Keratinocyte (primary cell): Measurements from ENCODE around the gene GPR34. TPM values are rescaled to one million over a fixed set of nuclear protein-coding genes. Genes with fewer than 3 reads are reported as not detected.

ENCODE experiments used
- DNase-seq: peaks from one replicate; pipeline ENCODE4 v3.0.0-alpha.2; 2011; ENCODE audit warnings: low read depth, missing footprints, low spot score
- FAIRE-seq: peaks from 2 replicates; lab custom pipeline; 2011; peaks lifted over from hg19 to GRCh38; lab: Jason Lieb, UNC
- H2AFZ ChIP-seq: 2 replicates; pipeline ENCODE4 v1.6.0; 2012; ENCODE audit warnings: low read length, control low read depth, inconsistent platforms; ENCODE audit not compliant: control insufficient read depth
- H3K27ac ChIP-seq: 2 replicates; pipeline ENCODE4 v1.5.1; 2011; ENCODE audit warnings: low read length; ENCODE audit not compliant: control insufficient read depth, insufficient read depth
- H3K27me3 ChIP-seq: 3 replicates; pipeline ENCODE4 v1.6.0; 2011; ENCODE audit warnings: low read length; ENCODE audit not compliant: control insufficient read depth, insufficient read depth; ENCODE audit errors: extremely low read depth
- H3K36me3 ChIP-seq, 2 experiments: 2 replicates in 1 of 2; 3 replicates in 1 of 2; pipeline ENCODE4 v1.5.1; 2011; ENCODE audit warnings: low read length in 2 of 2, mild to moderate bottlenecking in 1 of 2; ENCODE audit not compliant: control insufficient read depth in 2 of 2, insufficient read depth in 2 of 2; ENCODE audit errors: extremely low read depth in 1 of 2
- H3K4me1 ChIP-seq: 3 replicates; pipeline ENCODE4 v1.5.1; 2011; ENCODE audit warnings: low read length; ENCODE audit not compliant: control insufficient read depth, insufficient read depth; ENCODE audit errors: extremely low read depth
- H3K4me2 ChIP-seq: 3 replicates; pipeline ENCODE4 v1.6.0; 2011; ENCODE audit warnings: low read depth, low read length; ENCODE audit not compliant: control insufficient read depth, insufficient read depth; ENCODE audit errors: extremely low read depth
- H3K4me3 ChIP-seq, 3 experiments: fragments of 200-600 bp in 1 of 3; sonication (generic) in 1 of 3; 2 replicates in 2 of 3; 3 replicates in 1 of 3; pipeline ENCODE4 v1.5.1; 2011 to 2016; ENCODE audit warnings: low read length in 3 of 3, mild to moderate bottlenecking in 3 of 3, control low read depth in 2 of 3, inconsistent platforms in 1 of 3, low read depth in 1 of 3, mixed read lengths in 1 of 3, mixed run types in 1 of 3, moderate library complexity in 1 of 3; ENCODE audit not compliant: control insufficient read depth in 2 of 3, insufficient read depth in 2 of 3; ENCODE audit errors: extremely low read depth in 1 of 3
- H3K79me2 ChIP-seq: 2 replicates; pipeline ENCODE4 v1.6.0; 2012; ENCODE audit warnings: low read length; ENCODE audit not compliant: control insufficient read depth, insufficient read depth
- H3K9ac ChIP-seq: 3 replicates; pipeline ENCODE4 v1.6.0; 2011; ENCODE audit warnings: low read length; ENCODE audit not compliant: control insufficient read depth, insufficient read depth; ENCODE audit errors: extremely low read depth
- H3K9me1 ChIP-seq: 3 replicates; pipeline ENCODE4 v1.6.0; 2011; ENCODE audit warnings: low read length; ENCODE audit not compliant: control insufficient read depth, insufficient read depth; ENCODE audit errors: extremely low read depth
- H3K9me3 ChIP-seq: 2 replicates; pipeline ENCODE4 v1.5.1; 2012; ENCODE audit warnings: low read depth, low read length; ENCODE audit not compliant: control insufficient read depth
- H4K20me1 ChIP-seq: 3 replicates; pipeline ENCODE4 v1.6.0; 2011; ENCODE audit warnings: low read length; ENCODE audit not compliant: control insufficient read depth, insufficient read depth; ENCODE audit errors: extremely low read depth
- CTCF ChIP-seq, 3 experiments: IDR thresholded peaks in 1 of 3; conservative IDR thresholded peaks in 1 of 3; optimal IDR thresholded peaks in 1 of 3; 2 replicates in 2 of 3; 3 replicates in 1 of 3; pipeline versions ENCODE3 to v1.5.1; 2011; ENCODE audit warnings: low read length in 3 of 3, mild to moderate bottlenecking in 3 of 3, moderate library complexity in 2 of 3, control low read depth in 1 of 3, inconsistent platforms in 1 of 3; ENCODE audit not compliant: insufficient read depth in 2 of 3; ENCODE audit errors: extremely low read depth in 1 of 3
- EZH2 ChIP-seq: IDR thresholded peaks from one replicate; pipeline ENCODE4 v1.6.1; 2012; ENCODE audit warnings: inconsistent platforms, mild to moderate bottlenecking, low read length, moderate library complexity
- dilution Hi-C: fragments of 300-500 bp; cut with MboI; formaldehyde crosslinking; loops from one replicate; pipeline ENCODE4 v1.7.0; 2020; ENCODE audit warnings: low sequenced_read_pairs; ENCODE audit not compliant: extremely low pct_ligation_motif_present
- polyA plus RNA-seq, 5 experiments: library from polyadenylated mRNA; depleted of rRNA in 3 of 5; stranded (reverse) in 3 of 5; stranded (forward) in 1 of 5; unstranded in 1 of 5; fragments of >200 nt; gene quantifications; 1 replicate in 1 of 5; 2 replicates in 3 of 5; 3 replicates in 1 of 5; pipeline versions ENCODE4 v1.2.1 to v1.2.3, GENCODE V29; 2011 to 2012; ENCODE audit warnings: missing spikeins in 2 of 5, low read depth in 1 of 5, low replicate concordance in 1 of 5

The GPR34 gene
- polyA plus RNA-seq, 1 donor (not counting 4 experiments of a cell fraction or from before 2014, with no cell fraction given), result not detected

GRCh38 chrX:41705042-41705441 lies 16.3 kb downstream of the GPR34 start:
- Histone ChIP-seq H3K36me3 (no peaks in the 10 kb centered on the region), H3K79me2 (no peaks in the 10 kb centered on the region), H2AFZ (no peak overlapping the region), H3K4me2 (no peak overlapping the region), H3K4me1 (no peaks in the 10 kb centered on the region), H3K9me1 (no peaks in the 10 kb centered on the region), H3K27ac (no peak overlapping the region), H3K27me3 (no peaks in the 10 kb centered on the region), H3K9ac (no peak overlapping the region), H3K9me3 (no peaks in the 10 kb centered on the region), H3K4me3 (no peak overlapping the region), H4K20me1 (no peaks in the 10 kb centered on the region)
- no peak for DNase-seq
- TF ChIP-seq EZH2 (no peak), CTCF (optimal IDR thresholded peaks at IDR 0.05 in 1 of 3, IDR thresholded peaks at IDR 0.05 in 1 of 3, conservative IDR thresholded peaks at IDR 0.05 in 1 of 3; ENCODE audit: extremely low read depth in 1 of 3, insufficient read depth in 2 of 3, low read length in 3 of 3) (no peak)
- dilution Hi-C loops, result no loop called here
- no peak for FAIRE-seq

GRCh38 chrX:41705680-41706374 lies 17.1 kb downstream of the GPR34 start:
- no peak overlapping the region for H3K27ac ChIP-seq
- H3K36me3 ChIP-seq, result no peaks in the 10 kb centered on the region
- H3K4me2 ChIP-seq, result no peak overlapping the region
- dilution Hi-C loops, result no loop called here
- H3K27me3 ChIP-seq, result no peaks in the 10 kb centered on the region
- H3K9ac ChIP-seq, result no peak overlapping the region
- H4K20me1 ChIP-seq, result no peaks in the 10 kb centered on the region
- FAIRE-seq (no peak), DNase-seq (no peak)
- H3K9me1 ChIP-seq, result no peaks in the 10 kb centered on the region
- no peak overlapping the region for H3K4me3 ChIP-seq
- H3K4me1 ChIP-seq, result no peaks in the 10 kb centered on the region
- TF ChIP-seq CTCF (optimal IDR thresholded peaks at IDR 0.05 in 1 of 3, IDR thresholded peaks at IDR 0.05 in 1 of 3, conservative IDR thresholded peaks at IDR 0.05 in 1 of 3; ENCODE audit: extremely low read depth in 1 of 3, insufficient read depth in 2 of 3, low read length in 3 of 3) (no peak), EZH2 (no peak)
- no peaks in the 10 kb centered on the region for H3K79me2 ChIP-seq
- H3K9me3 ChIP-seq, result no peaks in the 10 kb centered on the region
- H2AFZ ChIP-seq, result no peak overlapping the region
